IPS-11a (cell line): ENCODE data around the gene THRSP.
"Not testable (repeated sequence)": the region's sequence is repeated elsewhere in the genome, so short reads cannot be mapped to it uniquely, and the experiment has no call there.

Source experiments
- H3K4me3 ChIP-seq: one replicate; pipeline ENCODE4 v1.5.1; 2013; ENCODE audit warnings: low read depth, low read length, control low read depth

The THRSP gene

GRCh38 chr11:78063440-78064181, at the start of gene THRSP:
Gene THRSP (plus strand): TSS chr11:78063861. CDS start chr11:78063882, 21 bp downstream.
- no peak within 1 kb of the TSS for H3K4me3 ChIP-seq

- H3K4me3 ChIP-seq = not testable (repeated sequence)
These were observed 48.6 kb upstream of the THRSP start for GRCh38 chr11:78014937-78015520.

GRCh38 chr11:78015878-78016277, 47.8 kb upstream of the THRSP start:
- H3K4me3 ChIP-seq = no peak overlapping the region

GRCh38 chr11:78019808-78020207, 43.9 kb upstream of the THRSP start:
- no peak overlapping the region for H3K4me3 ChIP-seq

- no peak overlapping the region for H3K4me3 ChIP-seq
These were observed 43.4 kb upstream of the THRSP start for GRCh38 chr11:78020246-78020645.

GRCh38 chr11:78021611-78022010, 42.0 kb upstream of the THRSP start:
- H3K4me3 ChIP-seq = no peak overlapping the region

GRCh38 chr11:78022397-78023396, 41.0 kb upstream of the THRSP start, which contains the start of gene KCTD14:
Gene KCTD14 (minus strand): TSS chr11:78023276. CDS start chr11:78023249, 27 bp downstream.
- H3K4me3 ChIP-seq = peak within 1 kb of the TSS; percentile 39

GRCh38 chr11:78023426-78023825, 40.2 kb upstream of the THRSP start:
- peak overlapping the region; percentile 39 for H3K4me3 ChIP-seq

- H3K4me3 ChIP-seq = no peak overlapping the region
These were observed 38.3 kb upstream of the THRSP start for GRCh38 chr11:78025378-78025777.

- H3K4me3 ChIP-seq = no peak overlapping the region
These were observed 35.9 kb upstream of the THRSP start for GRCh38 chr11:78027759-78028158.

GRCh38 chr11:78028423-78028822, 35.2 kb upstream of the THRSP start:
- H3K4me3 ChIP-seq = not testable (repeated sequence)

GRCh38 chr11:78030429-78031325, 33.0 kb upstream of the THRSP start:
- H3K4me3 ChIP-seq = no peak overlapping the region

GRCh38 chr11:78031629-78032028, 32.0 kb upstream of the THRSP start:
- H3K4me3 ChIP-seq = no peak overlapping the region

- no peak overlapping the region for H3K4me3 ChIP-seq
These were observed 31.6 kb upstream of the THRSP start for GRCh38 chr11:78032090-78032489.

- no peak overlapping the region for H3K4me3 ChIP-seq
These were observed 30.6 kb upstream of the THRSP start for GRCh38 chr11:78033040-78033439.

GRCh38 chr11:78034623-78035022, 29.0 kb upstream of the THRSP start:
- H3K4me3 ChIP-seq = no peak overlapping the region

- H3K4me3 ChIP-seq = no peak overlapping the region
These were observed 27.3 kb upstream of the THRSP start for GRCh38 chr11:78036313-78036712.

- H3K4me3 ChIP-seq = no peak overlapping the region
These were observed 26.6 kb upstream of the THRSP start for GRCh38 chr11:78037056-78037455.

- H3K4me3 ChIP-seq = no peak overlapping the region
These were observed 25.6 kb upstream of the THRSP start for GRCh38 chr11:78037825-78038620.
